ENCODE results near the gene FBXW2.

Gene FBXW2

GRCh38 chr9:120737416-120738165, 55.6 kb downstream of the FBXW2 start:
- no peaks in the 10 kb centered on the region for H3K36me3 ChIP-seq (ENCODE audit: insufficient read depth, insufficient read length, low read length)
- H3K27me3 ChIP-seq (ENCODE audit: insufficient read depth, insufficient read length): no peaks in the 10 kb centered on the region
- TF ChIP-seq SUZ12 (IDR thresholded peaks at IDR 0.05; ENCODE audit: extremely low read depth, insufficient read depth, insufficient read length) (no peak), ZNF274 (IDR thresholded peaks at IDR 0.05; ENCODE audit: low read depth, low read length) (no peak), YY1 (IDR thresholded peaks at IDR 0.05; ENCODE audit: insufficient read depth, insufficient read length) (no peak)
- no peaks in the 10 kb centered on the region for H3K4me1 ChIP-seq (ENCODE audit: insufficient read depth, insufficient read length)
- no peak for DNase-seq (ENCODE audit: low read depth, low spot score)
- H3K4me3 ChIP-seq (ENCODE audit: insufficient read length, low read depth): no peak overlapping the region
- no peaks in the 10 kb centered on the region for H3K9me3 ChIP-seq (ENCODE audit: insufficient read depth, low read length)
- H3K9ac ChIP-seq (ENCODE audit: insufficient read length, low read depth): no peak overlapping the region

- Histone ChIP-seq H3K9me3 (ENCODE audit: insufficient read depth, low read length) (no peaks in the 10 kb centered on the region), H3K36me3 (ENCODE audit: insufficient read depth, insufficient read length, low read length) (no peaks in the 10 kb centered on the region), H3K4me3 (ENCODE audit: insufficient read length, low read depth) (no peak overlapping the region), H3K27me3 (ENCODE audit: insufficient read depth, insufficient read length) (no peaks in the 10 kb centered on the region), H3K9ac (ENCODE audit: insufficient read length, low read depth) (no peak overlapping the region), H3K4me1 (ENCODE audit: insufficient read depth, insufficient read length) (no peaks in the 10 kb centered on the region)
- TF ChIP-seq YY1 (IDR thresholded peaks at IDR 0.05; ENCODE audit: insufficient read depth, insufficient read length): no peak
- TF ChIP-seq ZNF274 (IDR thresholded peaks at IDR 0.05; ENCODE audit: low read depth, low read length): no peak
- TF ChIP-seq SUZ12 (IDR thresholded peaks at IDR 0.05; ENCODE audit: extremely low read depth, insufficient read depth, insufficient read length): no peak
- DNase-seq (ENCODE audit: low read depth, low spot score): no peak
These were observed 56.3 kb downstream of the FBXW2 start for GRCh38 chr9:120736881-120737280.

DNA sequence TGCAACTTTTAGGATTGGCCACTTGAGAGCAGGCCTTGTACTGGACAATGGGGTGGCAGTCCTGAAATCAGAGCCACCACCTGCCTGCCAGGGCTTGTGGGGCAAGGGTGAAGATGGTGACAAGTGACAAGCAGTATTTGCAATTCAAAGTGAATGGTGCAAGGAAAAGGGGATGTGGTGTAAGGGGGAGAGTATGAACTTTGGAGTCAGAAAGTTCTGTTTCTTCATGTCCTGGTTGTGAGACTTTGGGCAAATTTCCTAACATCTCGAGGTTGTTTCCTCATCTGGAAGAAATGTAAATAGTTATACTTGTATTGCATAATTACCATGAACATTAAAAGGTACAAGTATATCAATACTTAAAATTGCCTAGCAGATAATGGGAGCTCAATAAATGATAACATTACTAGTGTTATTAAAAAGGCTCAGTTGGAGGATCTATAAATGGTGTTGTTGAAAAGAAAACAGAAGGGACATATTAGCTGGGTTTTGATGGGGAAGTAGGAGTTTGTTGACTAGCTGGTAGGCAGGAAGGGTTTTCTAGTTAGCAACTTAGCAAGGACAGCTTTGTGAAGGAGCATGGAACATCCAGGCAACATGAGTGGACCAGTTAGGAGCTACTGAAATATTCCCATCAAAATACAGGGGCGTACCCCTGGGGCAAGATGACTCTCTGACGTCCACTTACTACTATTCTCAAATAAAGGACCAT, 57.6 kb downstream of the FBXW2 start:
- no peak overlapping the region for H3K9ac ChIP-seq (ENCODE audit: insufficient read length, low read depth)
- DNase-seq (ENCODE audit: low read depth, low spot score): no peak
- TF ChIP-seq SUZ12 (IDR thresholded peaks at IDR 0.05; ENCODE audit: extremely low read depth, insufficient read depth, insufficient read length) (no peak), YY1 (IDR thresholded peaks at IDR 0.05; ENCODE audit: insufficient read depth, insufficient read length) (no peak), ZNF274 (IDR thresholded peaks at IDR 0.05; ENCODE audit: low read depth, low read length) (no peak)
- no peak overlapping the region for H3K4me3 ChIP-seq (ENCODE audit: insufficient read length, low read depth)
- H3K36me3 ChIP-seq (ENCODE audit: insufficient read depth, insufficient read length, low read length): no peaks in the 10 kb centered on the region
- H3K9me3 ChIP-seq (ENCODE audit: insufficient read depth, low read length): no peaks in the 10 kb centered on the region
- H3K27me3 ChIP-seq (ENCODE audit: insufficient read depth, insufficient read length): no peaks in the 10 kb centered on the region
- peaks cover 2% of the 10 kb centered on the region for H3K4me1 ChIP-seq (ENCODE audit: insufficient read depth, insufficient read length)

GRCh38 chr9:120734607-120735410, 58.4 kb downstream of the FBXW2 start:
- TF ChIP-seq ZNF274 (IDR thresholded peaks at IDR 0.05; ENCODE audit: low read depth, low read length) (no peak), SUZ12 (IDR thresholded peaks at IDR 0.05; ENCODE audit: extremely low read depth, insufficient read depth, insufficient read length) (no peak), YY1 (IDR thresholded peaks at IDR 0.05; ENCODE audit: insufficient read depth, insufficient read length) (no peak)
- Histone ChIP-seq H3K4me3 (ENCODE audit: insufficient read length, low read depth) (no peak overlapping the region), H3K27me3 (ENCODE audit: insufficient read depth, insufficient read length) (no peaks in the 10 kb centered on the region), H3K9me3 (ENCODE audit: insufficient read depth, low read length) (no peaks in the 10 kb centered on the region), H3K9ac (ENCODE audit: insufficient read length, low read depth) (no peak overlapping the region), H3K4me1 (ENCODE audit: insufficient read depth, insufficient read length) (peaks cover 2% of the 10 kb centered on the region), H3K36me3 (ENCODE audit: insufficient read depth, insufficient read length, low read length) (no peaks in the 10 kb centered on the region)
- no peak for DNase-seq (ENCODE audit: low read depth, low spot score)

- H3K4me3 ChIP-seq (ENCODE audit: insufficient read length, low read depth): no peak overlapping the region
- H3K36me3 ChIP-seq (ENCODE audit: insufficient read depth, insufficient read length, low read length): no peaks in the 10 kb centered on the region
- TF ChIP-seq YY1 (IDR thresholded peaks at IDR 0.05; ENCODE audit: insufficient read depth, insufficient read length) (no peak), ZNF274 (IDR thresholded peaks at IDR 0.05; ENCODE audit: low read depth, low read length) (no peak), SUZ12 (IDR thresholded peaks at IDR 0.05; ENCODE audit: extremely low read depth, insufficient read depth, insufficient read length) (no peak)
- no peaks in the 10 kb centered on the region for H3K27me3 ChIP-seq (ENCODE audit: insufficient read depth, insufficient read length)
- no peaks in the 10 kb centered on the region for H3K9me3 ChIP-seq (ENCODE audit: insufficient read depth, low read length)
- peaks cover 2% of the 10 kb centered on the region for H3K4me1 ChIP-seq (ENCODE audit: insufficient read depth, insufficient read length)
- no peak overlapping the region for H3K9ac ChIP-seq (ENCODE audit: insufficient read length, low read depth)
- DNase-seq (ENCODE audit: low read depth, low spot score): no peak
These were observed 60.0 kb downstream of the FBXW2 start for GRCh38 chr9:120733190-120733589.

DNA sequence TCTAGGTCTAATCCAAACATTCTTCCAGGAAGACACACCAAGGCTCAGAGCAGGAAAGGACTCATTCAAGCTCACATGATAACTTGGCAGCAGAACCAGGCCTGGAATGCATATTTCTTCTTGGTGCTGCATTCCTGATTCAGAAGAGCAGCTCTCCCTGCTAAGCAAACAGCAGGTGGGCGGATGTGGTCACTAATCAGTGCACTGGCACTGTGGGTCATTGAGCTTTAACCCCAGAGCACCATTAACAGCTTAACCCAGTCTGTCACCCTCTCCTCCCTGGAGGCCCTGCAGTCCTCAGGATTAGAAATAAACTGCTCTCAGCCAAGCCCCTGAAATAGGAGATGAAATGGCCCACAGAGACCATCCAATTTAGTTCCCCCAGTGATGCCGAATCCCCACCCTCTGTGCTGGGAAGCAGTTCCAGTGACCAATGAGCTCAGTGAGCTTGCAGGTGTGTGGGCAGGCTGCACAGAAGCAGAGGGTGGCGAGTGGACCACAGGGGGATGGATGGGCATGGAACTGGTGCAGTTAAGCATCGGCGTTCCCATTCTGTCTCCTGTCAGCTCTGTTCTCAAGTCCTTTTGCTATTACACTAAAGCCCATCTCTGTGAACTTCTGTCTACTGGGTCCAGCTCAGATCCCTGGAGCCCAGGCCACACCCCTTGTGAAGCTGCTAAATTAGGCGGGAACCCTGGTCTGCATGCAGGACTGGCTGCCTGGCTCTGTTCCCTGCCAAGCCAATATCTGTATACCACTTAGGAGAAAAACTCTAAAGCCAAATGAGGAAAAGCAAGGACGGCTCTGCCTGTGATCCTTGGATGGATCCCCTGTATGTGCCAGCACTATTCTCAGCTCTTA, 62.3 kb downstream of the FBXW2 start:
- H3K9ac ChIP-seq (ENCODE audit: insufficient read length, low read depth): no peak overlapping the region
- H3K4me1 ChIP-seq (ENCODE audit: insufficient read depth, insufficient read length): peaks cover 2% of the 10 kb centered on the region
- TF ChIP-seq SUZ12 (IDR thresholded peaks at IDR 0.05; ENCODE audit: extremely low read depth, insufficient read depth, insufficient read length) (no peak), YY1 (IDR thresholded peaks at IDR 0.05; ENCODE audit: insufficient read depth, insufficient read length) (no peak), ZNF274 (IDR thresholded peaks at IDR 0.05; ENCODE audit: low read depth, low read length) (no peak)
- H3K9me3 ChIP-seq (ENCODE audit: insufficient read depth, low read length): no peaks in the 10 kb centered on the region
- no peaks in the 10 kb centered on the region for H3K27me3 ChIP-seq (ENCODE audit: insufficient read depth, insufficient read length)
- DNase-seq (ENCODE audit: low read depth, low spot score): peak; percentile 20
- no peaks in the 10 kb centered on the region for H3K36me3 ChIP-seq (ENCODE audit: insufficient read depth, insufficient read length, low read length)
- no peak overlapping the region for H3K4me3 ChIP-seq (ENCODE audit: insufficient read length, low read depth)
